Heart left ventricle (tissue), 16 donors: ENCODE data around the gene C19orf73. TPM values are rescaled to one million over a fixed set of nuclear protein-coding genes. Genes with fewer than 3 reads are reported as not detected.

Experiments used
- ATAC-seq, 4 donors: fragments of 200-7000 bp; cut with Tn5 transposase; one replicate each; pipeline ENCODE4 v1.9.1; 2020 to 2022; ENCODE audit warnings: moderate library complexity in 4 of 4, mild to moderate bottlenecking in 3 of 4, moderate number of reproducible peaks in 1 of 4
- DNase-seq, 5 donors: peaks; one replicate each; pipeline ENCODE4 v3.0.0-alpha.2; 2020
- H3K27ac ChIP-seq, 12 donors: fragments of 200-600 bp; sonication (generic) in 4 of 12; one replicate each; pipeline versions ENCODE4 v1.5.0 to v1.8.0; 2016 to 2022; ENCODE audit warnings: mild to moderate bottlenecking in 2 of 12
- H3K27me3 ChIP-seq, 9 donors: fragments of 200-600 bp; sonication (generic) in 2 of 9; one replicate each; pipeline versions ENCODE4 v1.5.1 to v1.8.0; 2016 to 2022; ENCODE audit warnings: mild to moderate bottlenecking in 3 of 9
- H3K36me3 ChIP-seq, 9 donors: fragments of 200-600 bp; sonication (generic) in 2 of 9; one replicate each; pipeline versions ENCODE4 v1.5.0 to v1.8.0; 2018 to 2022; ENCODE audit warnings: mild to moderate bottlenecking in 2 of 9
- H3K4me1 ChIP-seq, 12 donors: fragments of 200-600 bp; sonication (generic) in 4 of 12; one replicate each; pipeline versions ENCODE4 v1.5.0 to v1.8.0; 2016 to 2022; ENCODE audit warnings: mild to moderate bottlenecking in 3 of 12
- H3K4me3 ChIP-seq, 12 donors: fragments of 200-600 bp; sonication (generic) in 4 of 12; one replicate each; pipeline versions ENCODE4 v1.5.0 to v1.8.0; 2017 to 2022; ENCODE audit warnings: mild to moderate bottlenecking in 9 of 12, moderate library complexity in 4 of 12
- H3K9me3 ChIP-seq, 12 donors: fragments of 200-600 bp; sonication (generic) in 4 of 12; one replicate each; pipeline versions ENCODE4 v1.5.0 to v1.8.0; 2016 to 2022; ENCODE audit warnings: mild to moderate bottlenecking in 1 of 12
- CTCF ChIP-seq, 12 donors: fragments of 200-600 bp; sonication (generic) in 4 of 12; IDR thresholded peaks; one replicate each; pipeline versions ENCODE4 v1.5.0 to v1.8.0; 2018 to 2022; ENCODE audit warnings: antibody characterized with exemption in 12 of 12, mild to moderate bottlenecking in 5 of 12
- POLR2A ChIP-seq, 2 donors: fragments of 450-650 bp; IDR thresholded peaks; one replicate each; pipeline ENCODE4 v1.6.1; 2017; ENCODE audit warnings: antibody characterized with exemption in 2 of 2, mild to moderate bottlenecking in 2 of 2, moderate library complexity in 2 of 2
- WGBS, 4 donors: extraction: QIAGEN DNeasy Blood & Tissue Kit in 2 of 4; methylation state at CpG; one replicate each; pipeline versions ENCODE4 v1.1.5 to v1.1.7; 2013 to 2018; 5-methylcytosine and 5-hydroxymethylcytosine counted together
- intact Hi-C, 10 donors: fragments of 100-400 bp; cut with DNase I; formaldehyde crosslinking; loops; one replicate each; pipeline versions ENCODE4 v1.11.1 to v1.14.2; 2022
- polyA plus RNA-seq, 2 donors: library from polyadenylated mRNA; stranded (reverse); fragments of 200-250 nt; gene quantifications; one replicate each; pipeline ENCODE4 v1.2.3, GENCODE V29; 2013
- total RNA-seq, 9 donors: library from RNA; depleted of rRNA in 2 of 9; stranded (reverse); fragments of >200 nt in 2 of 9; fragmentation: NEBNext Ultra II Directional in 3 of 9; extraction: Animal tissue kit (Norgen Biotek cat#: 25700) in 3 of 9; gene quantifications; one replicate each; pipeline versions ENCODE4 v1.1.0 to v1.2.4, GENCODE V29; 2016 to 2023
- donor health status: ischemic (EF 13 %, LVEDD 7.1; RV severe dilation, severe dysfunction).
- donor health status: healthy with polysubstance abuse.
- donor health status: DM: no; HTN: yes; CAD: no.
- donor health status: DM: no; HTN: no; CAD: no.
- donor health status: ischemic (EF 25% LVEDD 6.9; RV normal size, moderate dysfunction).
- donor health status: ischemic (EF 25% LVEDD 5.7; RV mildly dilated, moderate dysfunction).
- donor health status: healthy.
- donor health status: DM: yes; HTN: yes; CAD: no.
- donor health status: ischemic (EF 35%, LVEDD 5.7; RV mildly dilated, moderate dysfunction).
- donor health status: nonischemic (EF 11% LVEDD 7.7; RV severe dilation, severe dysfunction).
- donor health status: DM: yes; HTN: yes; CAD: no.
- donor health status: PGD.
- donor health status: ischemic (EF 29% LVEDD 5.4; RV normal size, mild dysfunction).
- donor health status: nonischemic (EF 23%, LVEDD 6.1; RV moderate dilation, normal function).

Gene C19orf73
- total and polyA plus RNA-seq, 11 donors = 0.69 to 3.8 (median 1.4) TPM

GRCh38 chr19:49086296-49086695, 32.6 kb downstream of the C19orf73 start:
- peaks cover 3 to 47% (median 40%) of the 10 kb centered on the region in 9 donors for H3K36me3 ChIP-seq
- DNase-seq (no peak), ATAC-seq (no peak)
- peak overlapping the region; percentile 81 to 99 (median 90) for H3K4me3 ChIP-seq
- intact Hi-C loops = loop anchor here in 1 of 10 donors (5.0 kb wide), 1 partner anchor 71 kb away; the partner anchor contains the start of genes HRC and TRPM4
- peaks cover 0 to 36% (median 27%) of the 10 kb centered on the region in 12 donors for H3K4me1 ChIP-seq
- TF ChIP-seq CTCF (IDR thresholded peaks at IDR 0.05) = no peak
- TF ChIP-seq POLR2A (IDR thresholded peaks at IDR 0.05) = no peak
- 49 to 65% (median 53%) methylated on average over 11 of the region's 11 CpGs for WGBS, 4 donors
- peak overlapping the region in 6 of 12 donors; percentile 84 to 94 (median 90) for H3K27ac ChIP-seq
- peaks cover 0 to under 1% (median 0%) of the 10 kb centered on the region in 9 donors for H3K27me3 ChIP-seq
- no peaks in the 10 kb centered on the region for H3K9me3 ChIP-seq

GRCh38 chr19:49085868-49086232, 33.1 kb downstream of the C19orf73 start:
- Histone ChIP-seq H3K27me3 (peaks cover 0 to 3% (median 0%) of the 10 kb centered on the region in 9 donors), H3K36me3 (peaks cover 3 to 43% (median 36%) of the 10 kb centered on the region in 9 donors), H3K4me3 (peak overlapping the region; percentile 81 to 99 (median 90)), H3K27ac (peak overlapping the region; percentile 42 to 94 (median 87)), H3K4me1 (peaks cover 0 to 36% (median 27%) of the 10 kb centered on the region in 12 donors), H3K9me3 (no peaks in the 10 kb centered on the region)
- no peak for ATAC-seq
- 0 to 1% (median 0%) methylated on average over 14 of the region's 14 CpGs for WGBS, 4 donors
- DNase-seq = no peak
- TF ChIP-seq POLR2A (IDR thresholded peaks at IDR 0.05) = no peak
- no peak for TF ChIP-seq CTCF (IDR thresholded peaks at IDR 0.05)
- intact Hi-C loops = loop anchor here in 1 of 10 donors (5.0 kb wide), 1 partner anchor 71 kb away; the partner anchor contains the start of genes HRC and TRPM4

GRCh38 chr19:49085020-49085867, 33.7 kb downstream of the C19orf73 start, which contains the start of gene SNRNP70:
TSS of gene SNRNP70 (plus strand) at chr19:49085451. CDS start at chr19:49086415, 964 bp downstream.
- WGBS, 4 donors = 0 to 1% (median 0%) methylated on average over 52 to 89 of the region's 89 CpGs
- DNase-seq = peak; percentile 99 to 100 (median 99)
- peak in 1 of 2 donors; percentile 76 for TF ChIP-seq POLR2A (IDR thresholded peaks at IDR 0.05)
- TF ChIP-seq CTCF (IDR thresholded peaks at IDR 0.05) = no peak
- peak within 1 kb of the TSS; percentile 81 to 99 (median 90) for H3K4me3 ChIP-seq
- H3K27me3 ChIP-seq = peaks cover 0 to 3% (median 0%) of the 10 kb centered on the region in 9 donors
- H3K36me3 ChIP-seq = peaks cover under 1 to 36% (median 30%) of the 10 kb centered on the region in 9 donors
- intact Hi-C loops = loop anchor here in 1 of 10 donors (5.0 kb wide), 1 partner anchor 72 kb away; the partner anchor contains the start of genes HRC and TRPM4
- peak; percentile 98 to 100 (median 98) for ATAC-seq
- H3K9me3 ChIP-seq = no peaks in the 10 kb centered on the region
- H3K4me1 ChIP-seq = peaks cover 0 to 36% (median 27%) of the 10 kb centered on the region in 12 donors
- H3K27ac ChIP-seq = peak within 1 kb of the TSS; percentile 42 to 94 (median 87)
